ENCODE measurements around the gene DNASE1L1. TPM values are rescaled to one million over a fixed set of nuclear protein-coding genes. Genes with fewer than 3 reads are reported as not detected.

Gene DNASE1L1
- total RNA-seq, 4 donors from 2014 or later, result 14.6 to 30.7 (median 21.2) TPM

DNA sequence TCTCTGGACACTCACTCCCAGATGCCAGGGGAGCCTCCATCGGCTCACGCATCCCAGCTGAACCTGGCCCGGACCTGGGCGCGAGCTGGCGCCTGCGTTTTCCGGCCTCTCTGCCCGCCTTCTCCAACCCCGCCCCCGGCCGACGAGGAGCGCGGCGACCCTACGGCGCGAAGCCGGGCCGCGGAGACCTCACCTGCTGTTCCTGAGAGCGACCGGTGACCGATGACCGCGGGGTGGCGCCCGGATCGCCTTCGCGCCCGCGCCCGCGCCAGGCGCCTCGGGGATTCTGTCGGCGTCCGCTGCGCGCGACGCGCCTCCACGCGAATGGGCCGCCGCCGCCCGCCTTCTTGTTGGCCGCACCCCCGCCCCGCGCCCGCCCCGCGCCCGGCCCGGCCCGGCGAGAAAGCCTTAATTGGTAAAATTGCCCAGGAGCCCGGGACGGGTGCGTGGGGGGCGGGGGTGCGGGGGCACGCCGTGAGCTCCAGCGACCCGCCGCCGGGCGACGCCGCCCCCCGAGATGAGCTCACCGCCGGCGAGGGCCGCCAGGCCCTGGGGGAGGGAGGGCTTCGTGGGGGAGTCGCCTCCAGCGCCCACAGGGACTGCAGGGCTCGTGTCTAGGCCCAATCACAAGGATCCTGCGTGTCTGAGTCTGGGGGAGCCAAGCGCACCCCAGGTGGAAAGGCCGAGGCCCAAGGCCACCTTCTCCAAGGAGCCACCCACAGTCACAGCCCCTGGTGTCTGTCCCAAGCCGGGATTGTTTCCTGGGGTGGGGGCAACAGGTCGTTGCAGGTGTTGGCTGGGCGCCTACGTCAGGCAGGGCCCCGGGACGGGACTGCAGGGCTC lies 34.5 kb downstream of the DNASE1L1 start, which contains the start of gene FLNA:
TSS of gene FLNA (minus strand) at position 322 of the 843 bp plus-strand sequence. CDS start 3,389 bp downstream, outside the sequence.
- no peaks in the 10 kb centered on the region for H3K27me3 ChIP-seq
- whole genome bisulfite sequencing, result 73% methylated on average over 20 of the region's 95 CpGs
- H3K4me1 ChIP-seq, result peaks cover 45% of the 10 kb centered on the region
- DNase-seq (ENCODE audit: low spot score in 2 of 2), result no peak
- peak within 1 kb of the TSS; percentile 67 for H3K4me3 ChIP-seq
- no peaks in the 10 kb centered on the region for H3K36me3 ChIP-seq
- peak within 1 kb of the TSS; percentile 71 for H3K27ac ChIP-seq
- no peaks in the 10 kb centered on the region for H3K9me3 ChIP-seq
- TF ChIP-seq, protein P1, sequence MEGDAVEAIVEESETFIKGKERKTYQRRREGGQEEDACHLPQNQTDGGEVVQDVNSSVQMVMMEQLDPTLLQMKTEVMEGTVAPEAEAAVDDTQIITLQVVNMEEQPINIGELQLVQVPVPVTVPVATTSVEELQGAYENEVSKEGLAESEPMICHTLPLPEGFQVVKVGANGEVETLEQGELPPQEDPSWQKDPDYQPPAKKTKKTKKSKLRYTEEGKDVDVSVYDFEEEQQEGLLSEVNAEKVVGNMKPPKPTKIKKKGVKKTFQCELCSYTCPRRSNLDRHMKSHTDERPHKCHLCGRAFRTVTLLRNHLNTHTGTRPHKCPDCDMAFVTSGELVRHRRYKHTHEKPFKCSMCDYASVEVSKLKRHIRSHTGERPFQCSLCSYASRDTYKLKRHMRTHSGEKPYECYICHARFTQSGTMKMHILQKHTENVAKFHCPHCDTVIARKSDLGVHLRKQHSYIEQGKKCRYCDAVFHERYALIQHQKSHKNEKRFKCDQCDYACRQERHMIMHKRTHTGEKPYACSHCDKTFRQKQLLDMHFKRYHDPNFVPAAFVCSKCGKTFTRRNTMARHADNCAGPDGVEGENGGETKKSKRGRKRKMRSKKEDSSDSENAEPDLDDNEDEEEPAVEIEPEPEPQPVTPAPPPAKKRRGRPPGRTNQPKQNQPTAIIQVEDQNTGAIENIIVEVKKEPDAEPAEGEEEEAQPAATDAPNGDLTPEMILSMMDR (IDR thresholded peaks at IDR 0.05), result no peak
- TF ChIP-seq POLR2A (IDR thresholded peaks at IDR 0.05) (no peak), EP300 (IDR thresholded peaks at IDR 0.05) (no peak), POLR2AphosphoS5 (IDR thresholded peaks at IDR 0.05) (no peak)

DNA sequence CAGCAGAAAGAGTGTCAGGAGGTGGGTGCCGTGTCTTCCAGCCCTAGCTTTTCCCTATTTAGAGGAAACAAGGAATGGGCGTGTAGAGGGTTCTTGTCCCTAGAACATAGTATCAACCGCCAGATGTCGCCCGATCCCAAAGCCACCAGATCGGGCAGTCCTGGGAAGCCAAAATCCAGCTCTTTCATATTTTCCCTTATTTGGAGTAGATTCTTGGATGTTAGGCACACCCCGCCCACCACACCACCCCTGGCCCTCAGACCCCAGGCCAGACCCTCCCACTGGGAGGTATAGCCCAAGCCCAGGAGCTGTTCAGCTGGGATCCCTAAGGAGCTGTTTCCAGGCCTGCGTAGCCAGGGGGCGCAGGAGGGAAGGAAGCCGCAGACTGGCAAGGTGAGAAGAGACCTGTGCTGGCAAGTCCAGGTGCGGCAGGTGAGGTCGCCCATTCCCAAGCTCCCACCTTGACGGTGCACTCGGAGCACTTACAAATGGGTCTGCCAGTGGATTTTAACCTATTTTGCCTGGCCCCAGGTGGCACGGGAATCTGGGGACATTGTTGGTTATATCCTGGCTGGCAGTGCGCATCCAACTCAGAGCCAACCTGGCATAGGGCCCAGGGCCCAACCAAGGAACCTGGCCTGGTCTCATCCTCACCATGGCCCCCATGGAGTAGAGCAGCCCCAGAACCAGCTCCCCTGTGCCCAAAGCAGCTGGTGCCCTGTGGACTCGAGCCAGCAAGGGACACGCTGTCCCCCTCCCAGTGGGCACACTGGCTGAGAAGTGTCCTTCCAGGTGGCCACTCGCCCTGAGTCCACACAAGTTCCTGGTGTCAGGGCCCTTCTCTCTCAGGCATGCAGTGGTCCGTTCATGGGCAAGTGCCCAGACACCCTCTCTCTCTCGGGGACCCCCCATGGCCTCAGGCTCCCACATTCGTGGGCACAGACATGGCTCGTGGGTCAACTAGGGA lies 35.4 kb downstream of the DNASE1L1 start:
- H3K27me3 ChIP-seq, result no peaks in the 10 kb centered on the region
- H3K4me3 ChIP-seq, result peak overlapping the region; percentile 67

DNA sequence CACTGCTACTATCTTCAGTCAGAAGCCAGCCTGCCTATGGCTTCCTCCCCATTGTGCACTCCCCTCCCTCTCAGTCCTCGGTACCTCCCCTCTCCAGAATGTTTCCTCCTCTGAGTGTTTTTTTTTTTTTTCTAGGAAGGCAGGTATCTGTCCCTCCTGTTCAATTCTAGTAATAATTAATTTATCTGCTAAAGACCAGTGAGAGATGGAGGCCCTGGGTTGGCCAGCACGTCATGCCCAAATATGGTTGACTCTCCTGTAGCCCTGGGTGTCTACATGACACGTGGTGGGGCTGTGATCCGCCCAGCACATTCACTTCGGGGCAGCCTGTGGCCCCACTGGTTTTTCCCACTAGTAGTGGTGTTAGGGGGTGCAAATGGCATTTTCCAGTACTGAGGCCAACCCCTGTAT lies 36.4 kb downstream of the DNASE1L1 start:
- DNase-seq (ENCODE audit: low spot score in 2 of 2), result no peak
- 50% methylated on average over 5 of the region's 5 CpGs for WGBS
- Histone ChIP-seq H3K4me1 (peaks cover 51% of the 10 kb centered on the region), H3K27me3 (no peaks in the 10 kb centered on the region), H3K9me3 (no peaks in the 10 kb centered on the region), H3K36me3 (peaks cover 2% of the 10 kb centered on the region), H3K27ac (no peak overlapping the region), H3K4me3 (peak overlapping the region; percentile 67)
- TF ChIP-seq, protein P1 (IDR thresholded peaks at IDR 0.05), result no peak
- TF ChIP-seq EP300 (IDR thresholded peaks at IDR 0.05), result no peak
- TF ChIP-seq POLR2A (IDR thresholded peaks at IDR 0.05), result no peak
- no peak for TF ChIP-seq POLR2AphosphoS5 (IDR thresholded peaks at IDR 0.05)

More for the DNA sequence above, 35.4 kb downstream of the DNASE1L1 start:
- H3K9me3 ChIP-seq, result no peaks in the 10 kb centered on the region
- WGBS, result 32% methylated on average over 19 of the region's 23 CpGs
- no peak for DNase-seq (ENCODE audit: low spot score in 2 of 2)
- no peaks in the 10 kb centered on the region for H3K36me3 ChIP-seq
- H3K4me1 ChIP-seq, result peaks cover 49% of the 10 kb centered on the region
- H3K27ac ChIP-seq, result peak overlapping the region; percentile 71
- TF ChIP-seq, protein P1 (IDR thresholded peaks at IDR 0.05), result peak; percentile 25 to 46
- TF ChIP-seq POLR2A (IDR thresholded peaks at IDR 0.05), result no peak

DNA sequence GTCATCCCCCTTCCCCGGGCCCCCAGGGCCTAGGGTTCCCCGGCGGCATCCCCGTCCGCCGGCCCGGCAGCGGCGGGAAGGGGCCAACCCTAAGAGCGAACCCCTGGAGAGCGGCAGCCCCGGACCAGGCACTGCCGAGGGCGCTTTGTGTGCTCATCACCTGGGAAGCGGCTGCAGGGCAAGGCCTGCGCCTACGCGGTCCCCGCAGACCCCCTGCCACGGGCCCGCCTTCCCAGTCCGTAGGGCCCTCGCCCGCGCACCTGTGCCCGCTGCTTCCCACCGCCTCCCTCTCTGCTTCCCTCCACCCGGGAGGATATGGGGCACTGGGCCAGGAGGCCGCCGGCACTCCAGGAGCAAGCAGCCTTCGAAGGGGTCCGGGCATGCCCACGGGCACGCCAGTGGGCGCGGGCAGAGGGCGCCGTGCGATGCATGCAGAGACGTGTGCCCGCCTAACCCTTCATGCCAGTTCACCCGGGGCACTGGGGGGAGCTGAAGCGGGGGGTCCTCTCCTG lies 37.2 kb downstream of the DNASE1L1 start:
- TF ChIP-seq, protein P1 (IDR thresholded peaks at IDR 0.05), result no peak
- TF ChIP-seq EP300 (IDR thresholded peaks at IDR 0.05) (no peak), POLR2AphosphoS5 (IDR thresholded peaks at IDR 0.05) (no peak), POLR2A (IDR thresholded peaks at IDR 0.05) (no peak)
- WGBS, result 64% methylated on average over 22 of the region's 43 CpGs
- H3K4me1 ChIP-seq, result peaks cover 57% of the 10 kb centered on the region

More for the DNA sequence above, 37.2 kb downstream of the DNASE1L1 start:
- no peaks in the 10 kb centered on the region for H3K9me3 ChIP-seq
- H3K4me3 ChIP-seq, result peak overlapping the region; percentile 67
- no peak for DNase-seq (ENCODE audit: low spot score in 2 of 2)
- peaks cover 8% of the 10 kb centered on the region for H3K36me3 ChIP-seq
- peak overlapping the region; percentile 68 for H3K27ac ChIP-seq
- H3K27me3 ChIP-seq, result no peaks in the 10 kb centered on the region

All from suprapubic skin (tissue), 4 donors.